Psoas muscle (tissue), 8 donors: ENCODE data around the gene ZBTB46. TPM values are rescaled to one million over a fixed set of nuclear protein-coding genes. Genes with fewer than 3 reads are reported as not detected.

Experiments
- ATAC-seq, 4 donors: fragments of 200-7000 bp; cut with Tn5 transposase; one replicate each; pipeline ENCODE4 v1.9.1; 2020; ENCODE audit warnings: moderate library complexity in 3 of 4, mild to moderate bottlenecking in 2 of 4
- DNase-seq, 2 donors: peaks; one replicate each; pipeline ENCODE4 v3.0.0-alpha.2; 2020
- H3K27ac ChIP-seq: fragments of 200-600 bp; one replicate; pipeline ENCODE4 v1.8.0; 2022
- H3K27me3 ChIP-seq, 3 donors: fragments of 200-600 bp in 1 of 3; one replicate each; pipeline versions ENCODE4 v1.6.1 to v1.8.0; 2013 to 2022; ENCODE audit warnings: low read length in 2 of 3, mild to moderate bottlenecking in 2 of 3, moderate library complexity in 1 of 3; ENCODE audit not compliant: insufficient read depth in 3 of 3
- H3K36me3 ChIP-seq, 2 donors: fragments of 200-600 bp in 1 of 2; one replicate each; pipeline versions ENCODE4 v1.6.1 to v1.8.0; 2013 to 2022; ENCODE audit warnings: low read depth in 1 of 2, mild to moderate bottlenecking in 1 of 2, moderate library complexity in 1 of 2; ENCODE audit not compliant: insufficient read depth in 1 of 2
- H3K4me1 ChIP-seq: fragments of 200-600 bp; one replicate; pipeline ENCODE4 v1.8.0; 2022
- H3K4me3 ChIP-seq: fragments of 200-600 bp; one replicate; pipeline ENCODE4 v1.8.0; 2022; ENCODE audit warnings: mild to moderate bottlenecking
- H3K9me3 ChIP-seq: fragments of 200-600 bp; one replicate; pipeline ENCODE4 v1.8.0; 2022
- WGBS, 3 donors: extraction: QIAGEN DNeasy Blood & Tissue Kit; methylation state at CpG; one replicate each; pipeline versions ENCODE4 v1.1.6 to v1.1.7; 2013; 5-methylcytosine and 5-hydroxymethylcytosine counted together
- intact Hi-C, 2 donors: fragments of 100-400 bp; cut with DNase I; formaldehyde crosslinking; loops; one replicate each; pipeline versions ENCODE4 v1.11.0 to v1.14.2; 2022
- polyA plus RNA-seq, 3 donors: library from polyadenylated mRNA; stranded (reverse); fragments of 200-250 nt; gene quantifications; one replicate each; pipeline ENCODE4 v1.2.3, GENCODE V29; 2013
- total RNA-seq, 4 donors: library from RNA; stranded (reverse); fragmentation: NEBNext Ultra II Directional in 2 of 4; extraction: Animal tissue kit (Norgen Biotek cat#: 25700) in 2 of 4; gene quantifications; one replicate each; pipeline versions ENCODE4 v1.2.1 to v1.2.4, GENCODE V29; 2021 to 2023
- TF ChIP-seq, protein P1 (sequence below): fragments of 200-600 bp; IDR thresholded peaks from one replicate; pipeline ENCODE4 v1.8.0; 2022; ENCODE audit warnings: antibody characterized with exemption
- donor health status: healthy with polysubstance abuse.
- donor health status: DM: no; HTN: no; CAD: no; lungs with moderate emphysema.
- donor health status: Bipolar disorder and iron deficiency.
- donor health status: healthy.
- donor health status: DM: yes; HTN: yes; CAD: no.
- donor health status: DM: no; HTN: no; CAD: no.
- donor health status: DM: no; HTN: no; CAD: no.
- donor health status: DM: yes; HTN: yes; CAD: no.

The ZBTB46 gene
- total and polyA plus RNA-seq, 7 donors: 1.3 to 6.4 (median 4.5) TPM

DNA sequence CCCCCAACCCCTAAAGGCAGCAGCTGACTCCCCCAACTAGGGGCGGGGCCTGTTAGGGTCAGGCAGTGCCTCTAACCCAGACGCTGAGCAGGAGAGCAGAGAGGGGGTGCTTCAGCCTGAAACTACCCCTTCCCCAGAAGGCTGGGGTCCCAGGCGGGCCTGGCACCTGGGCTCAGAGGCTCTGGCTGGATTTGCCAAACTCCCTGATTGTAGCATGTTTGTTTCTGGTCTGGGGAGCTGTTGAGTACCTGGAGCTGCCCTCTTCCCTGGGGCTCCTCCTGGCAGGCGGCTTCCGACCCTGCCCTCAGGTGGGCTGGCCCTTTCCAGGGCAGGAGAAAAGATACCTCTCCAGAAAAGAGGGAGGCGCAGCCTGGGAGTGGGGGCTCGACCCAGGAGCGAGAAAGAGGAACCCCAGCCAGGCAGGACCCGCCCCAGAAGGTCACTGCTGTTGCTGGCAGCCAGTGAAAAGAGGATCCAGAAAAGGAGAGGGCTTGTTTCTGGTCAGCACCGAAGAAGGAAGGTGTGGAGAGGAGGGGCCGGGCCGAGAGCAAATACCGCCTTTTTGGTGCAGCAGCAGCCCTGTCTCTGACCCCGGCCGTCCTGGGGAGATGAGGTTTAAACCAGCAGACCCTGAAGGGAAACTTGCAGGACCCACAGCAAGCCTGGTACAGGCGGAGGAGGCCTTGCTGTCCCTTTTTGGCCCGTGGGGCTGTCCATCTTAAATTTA lies 29.4 kb upstream of the ZBTB46 start:
- ATAC-seq: no peak
- WGBS, 3 donors: 73 to 76% (median 75%) methylated on average over 17 of the region's 17 CpGs
- peaks cover 0 to 21% (median 0%) of the 10 kb centered on the region in 3 donors for H3K27me3 ChIP-seq
- intact Hi-C loops: no loop called here
- no peaks in the 10 kb centered on the region for H3K9me3 ChIP-seq
- peaks cover 3 to 9% of the 10 kb centered on the region in 2 donors for H3K36me3 ChIP-seq
- TF ChIP-seq, protein P1, sequence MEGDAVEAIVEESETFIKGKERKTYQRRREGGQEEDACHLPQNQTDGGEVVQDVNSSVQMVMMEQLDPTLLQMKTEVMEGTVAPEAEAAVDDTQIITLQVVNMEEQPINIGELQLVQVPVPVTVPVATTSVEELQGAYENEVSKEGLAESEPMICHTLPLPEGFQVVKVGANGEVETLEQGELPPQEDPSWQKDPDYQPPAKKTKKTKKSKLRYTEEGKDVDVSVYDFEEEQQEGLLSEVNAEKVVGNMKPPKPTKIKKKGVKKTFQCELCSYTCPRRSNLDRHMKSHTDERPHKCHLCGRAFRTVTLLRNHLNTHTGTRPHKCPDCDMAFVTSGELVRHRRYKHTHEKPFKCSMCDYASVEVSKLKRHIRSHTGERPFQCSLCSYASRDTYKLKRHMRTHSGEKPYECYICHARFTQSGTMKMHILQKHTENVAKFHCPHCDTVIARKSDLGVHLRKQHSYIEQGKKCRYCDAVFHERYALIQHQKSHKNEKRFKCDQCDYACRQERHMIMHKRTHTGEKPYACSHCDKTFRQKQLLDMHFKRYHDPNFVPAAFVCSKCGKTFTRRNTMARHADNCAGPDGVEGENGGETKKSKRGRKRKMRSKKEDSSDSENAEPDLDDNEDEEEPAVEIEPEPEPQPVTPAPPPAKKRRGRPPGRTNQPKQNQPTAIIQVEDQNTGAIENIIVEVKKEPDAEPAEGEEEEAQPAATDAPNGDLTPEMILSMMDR: no peak
- no peak overlapping the region for H3K4me3 ChIP-seq
- H3K27ac ChIP-seq: no peak overlapping the region
- no peak for DNase-seq
- peaks cover 11% of the 10 kb centered on the region for H3K4me1 ChIP-seq

DNA sequence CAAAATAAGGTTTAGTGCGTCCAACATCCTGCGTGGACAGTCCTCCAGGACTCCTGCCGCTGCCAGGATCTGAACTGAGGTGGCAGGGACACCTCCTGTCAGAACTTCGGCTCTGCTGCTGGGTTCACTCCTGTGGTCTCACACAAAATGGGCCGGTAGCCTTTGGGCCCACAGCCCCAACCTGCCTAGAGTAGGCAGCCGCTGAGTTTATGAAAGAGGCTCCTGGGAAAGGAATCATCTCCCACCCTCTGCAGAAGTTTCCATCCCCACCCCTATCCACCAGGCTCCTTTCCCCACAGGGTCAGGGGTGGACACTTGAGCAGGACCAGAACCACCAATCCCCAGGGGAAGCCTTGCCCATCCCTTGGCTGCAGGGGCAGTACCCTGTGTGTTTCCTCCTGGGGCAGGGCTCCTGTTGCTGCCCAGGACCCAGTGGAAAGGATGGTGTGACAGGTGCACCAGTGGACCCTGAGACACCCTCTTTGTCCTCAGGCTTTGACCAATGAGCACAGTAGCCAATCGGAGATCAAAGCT lies 28.2 kb upstream of the ZBTB46 start:
- H3K27me3 ChIP-seq: peaks cover 0 to 33% (median 0%) of the 10 kb centered on the region in 3 donors
- ATAC-seq (no peak), DNase-seq (no peak)
- peak overlapping the region; percentile 23 for H3K27ac ChIP-seq
- 42 to 46% (median 43%) methylated on average over 7 of the region's 7 CpGs for WGBS, 3 donors
- H3K36me3 ChIP-seq: peaks cover 3 to 9% of the 10 kb centered on the region in 2 donors
- peaks cover 20% of the 10 kb centered on the region for H3K4me1 ChIP-seq
- intact Hi-C loops: loop anchor here in 1 of 2 donors (2.0 kb wide), 1 partner anchor 30 kb away; no protein-coding TSS in a partner anchor
- TF ChIP-seq, protein P1: no peak
- no peaks in the 10 kb centered on the region for H3K9me3 ChIP-seq
- H3K4me3 ChIP-seq: no peak overlapping the region

DNA sequence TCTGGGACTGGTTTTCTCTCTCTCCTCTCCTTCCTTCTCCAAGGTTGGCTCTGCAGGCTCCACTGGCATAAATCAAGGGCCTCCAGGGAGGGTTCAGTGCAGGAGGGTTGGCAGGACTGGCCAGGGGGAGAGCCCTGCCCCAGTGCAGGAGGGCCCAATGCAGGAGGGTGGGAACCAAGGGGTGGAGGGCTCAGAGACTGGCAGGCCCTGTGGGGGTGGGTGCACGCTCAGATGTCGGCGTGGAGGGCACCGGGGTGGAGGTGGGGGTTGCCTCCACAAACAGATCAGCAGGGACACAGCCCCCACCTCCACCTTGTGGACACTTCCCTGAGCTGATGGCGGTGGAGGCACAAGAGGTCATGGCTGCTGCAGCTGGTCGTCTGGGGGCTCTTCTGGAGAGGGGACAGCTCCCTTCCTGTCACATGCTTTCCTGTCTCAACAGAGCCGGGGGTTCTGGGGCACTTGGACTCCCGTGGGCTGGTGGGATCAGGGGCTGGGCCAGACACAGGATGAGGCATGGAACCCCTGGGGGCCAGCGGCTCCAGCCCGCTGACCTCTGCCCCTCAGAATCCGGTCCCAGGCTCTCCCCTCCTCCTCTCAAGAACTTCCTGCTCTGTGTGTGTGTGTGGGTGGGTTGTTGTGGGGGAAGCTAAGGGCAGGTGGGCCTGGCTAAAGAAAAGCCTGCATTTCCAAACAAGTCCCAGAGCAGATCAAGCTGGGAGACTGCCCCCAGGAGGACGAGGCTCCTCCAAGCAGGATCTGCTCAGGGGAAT lies 27.5 kb upstream of the ZBTB46 start:
- no peak for DNase-seq
- Histone ChIP-seq H3K36me3 (peaks cover 3 to 9% of the 10 kb centered on the region in 2 donors), H3K4me3 (no peak overlapping the region), H3K4me1 (peaks cover 18% of the 10 kb centered on the region), H3K27ac (peak overlapping the region; percentile 36), H3K27me3 (peaks cover 0 to 38% (median 0%) of the 10 kb centered on the region in 3 donors), H3K9me3 (no peaks in the 10 kb centered on the region)
- ATAC-seq: peak in 3 of 4 donors; percentile 16 to 36 (median 27)
- 3 to 15% (median 10%) methylated on average over 11 to 12 of the region's 12 CpGs for WGBS, 3 donors
- intact Hi-C loops: loop anchor here in 1 of 2 donors (1.0 to 2.0 kb wide), 2 partner anchors 30 to 52 kb away; no protein-coding TSS in a partner anchor
- TF ChIP-seq, protein P1: peak; percentile 23

DNA sequence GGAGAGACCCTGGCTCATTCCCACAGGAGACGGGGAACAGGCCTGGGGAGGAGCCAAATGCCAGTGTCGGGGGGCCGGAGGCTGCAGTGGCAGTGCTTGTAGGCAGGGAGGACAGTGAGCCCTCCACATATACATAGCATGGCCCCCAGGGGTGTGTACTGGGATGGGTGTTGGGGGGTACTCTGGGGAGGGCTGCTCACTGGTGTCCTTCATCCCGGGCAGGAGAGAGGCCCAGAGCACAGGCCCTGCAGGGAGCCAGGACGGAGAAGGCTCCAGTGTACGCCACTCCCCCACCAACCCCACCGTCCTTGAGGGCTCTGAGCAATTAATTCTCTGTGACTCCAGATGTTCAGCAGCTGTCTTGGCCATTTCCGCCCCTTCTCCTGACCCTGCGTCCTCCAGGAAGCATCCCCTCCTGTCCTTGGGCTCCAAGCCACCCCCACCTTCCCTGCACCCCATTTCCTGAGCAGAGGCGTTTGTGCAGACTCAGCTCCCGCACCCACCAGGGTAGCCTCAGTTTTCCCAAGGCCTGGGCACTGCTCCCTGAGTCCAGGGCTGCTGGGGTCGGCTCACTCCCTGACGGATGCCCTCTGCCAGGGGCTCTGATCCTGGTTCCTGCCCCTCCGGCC lies 26.8 kb upstream of the ZBTB46 start:
- intact Hi-C loops: loop anchor here in 1 of 2 donors (1.0 to 2.0 kb wide), 2 partner anchors 29 to 52 kb away; no protein-coding TSS in a partner anchor
- DNase-seq (no peak), ATAC-seq (peak in 1 of 4 donors; percentile 24)
- WGBS, 3 donors: 11 to 22% (median 14%) methylated on average over 12 to 14 of the region's 14 CpGs
- H3K36me3 ChIP-seq: peaks cover 3 to 9% of the 10 kb centered on the region in 2 donors
- no peak overlapping the region for H3K4me3 ChIP-seq
- H3K27ac ChIP-seq: peak overlapping the region; percentile 36
- TF ChIP-seq, protein P1: no peak
- no peaks in the 10 kb centered on the region for H3K9me3 ChIP-seq
- H3K27me3 ChIP-seq: peaks cover 0 to 42% (median 0%) of the 10 kb centered on the region in 3 donors
- peaks cover 17% of the 10 kb centered on the region for H3K4me1 ChIP-seq
